Measurements from ENCODE around the gene ANAPC1.

GRCh38 chr2:111884592-111884964, 585 bp upstream of the ANAPC1 start:
- TF ChIP-seq CTCF (IDR thresholded peaks at IDR 0.05; ENCODE audit: insufficient read depth, low read length, poor library complexity, severe bottlenecking) (no peak), EZH2phosphoT487 (conservative IDR thresholded peaks at IDR 0.05; ENCODE audit: low read length) (no peak)
